Frontal cortex (tissue), 4 donors: ENCODE measurements around the gene TCAP. TPM values are rescaled to one million over a fixed set of nuclear protein-coding genes. Genes with fewer than 3 reads are reported as not detected.

Experiments
- DNase-seq, 2 donors: peaks; one replicate each; pipeline ENCODE4 v3.0.0; 2012; ENCODE audit warnings: low spot score in 2 of 2
- FAIRE-seq: peaks from 2 replicates; lab custom pipeline; 2012; peaks lifted over from hg19 to GRCh38; lab: Jason Lieb, UNC
- total RNA-seq: library from RNA; depleted of rRNA; stranded (reverse); fragments of >200 nt; gene quantifications from one replicate; pipeline ENCODE4 v1.2.3, GENCODE V29; 2014
- donor health status: control.
- donor health status: control.
- donor health status: control.

Gene TCAP
- total RNA-seq, 1 donor from 2014 or later, result 0.82 TPM

DNA sequence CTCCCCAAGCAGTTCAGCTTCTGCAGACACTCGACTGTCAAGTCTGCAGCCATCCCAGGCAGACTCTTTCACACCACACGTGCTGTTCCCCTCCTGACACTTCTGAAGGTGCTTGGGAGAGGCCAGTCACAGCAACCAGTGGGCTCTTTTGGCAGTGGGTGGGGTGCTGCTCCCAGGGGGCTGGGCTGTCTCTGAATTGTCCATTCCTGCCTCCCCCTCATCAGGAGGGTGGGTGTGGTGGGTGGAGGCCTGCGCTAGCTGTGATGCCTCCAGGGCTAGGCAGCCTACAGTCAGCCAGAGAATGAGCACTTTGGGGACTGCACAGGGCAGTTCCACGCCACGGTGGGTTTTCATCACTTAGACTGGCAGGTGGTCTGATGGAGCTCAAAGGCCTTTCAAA, 17.9 kb upstream of the TCAP start:
- DNase-seq (no peak), FAIRE-seq (no peak)

DNA sequence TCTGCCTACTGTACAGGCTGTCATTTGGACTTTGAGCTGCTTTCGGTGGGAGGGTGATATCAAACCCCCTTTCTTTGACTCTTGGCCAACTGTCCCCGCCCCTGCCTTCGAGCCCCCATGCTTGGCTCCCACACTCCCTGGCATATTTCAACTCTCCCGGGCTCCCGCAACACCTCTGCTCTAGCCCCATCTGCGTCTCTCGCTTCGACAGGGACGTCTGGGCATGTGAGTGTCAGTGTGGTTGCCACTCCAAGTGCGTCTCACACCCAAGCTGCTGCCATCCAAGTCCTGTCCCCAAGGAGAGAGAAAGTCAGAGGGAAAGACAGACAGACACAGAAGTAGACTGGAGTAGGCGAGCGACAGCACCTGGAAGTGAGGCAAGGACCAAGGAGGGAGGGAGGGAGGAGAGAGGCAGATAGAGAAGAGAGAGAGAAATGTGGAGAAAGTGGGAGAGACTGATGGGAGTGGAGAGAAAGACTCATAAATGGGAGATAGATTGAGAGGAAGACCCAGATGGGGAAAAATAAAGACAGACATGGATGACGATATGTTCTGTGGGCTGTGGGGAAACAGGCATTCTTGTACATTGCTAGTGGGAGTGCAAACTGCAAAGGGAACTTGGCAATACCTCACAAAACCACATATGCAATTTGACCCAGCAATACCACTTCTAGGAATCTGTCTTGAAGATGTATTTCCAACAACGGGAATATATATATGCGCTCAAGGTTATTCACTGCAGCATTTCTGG, 16.4 kb upstream of the TCAP start:
- DNase-seq (no peak), FAIRE-seq (no peak)

DNA sequence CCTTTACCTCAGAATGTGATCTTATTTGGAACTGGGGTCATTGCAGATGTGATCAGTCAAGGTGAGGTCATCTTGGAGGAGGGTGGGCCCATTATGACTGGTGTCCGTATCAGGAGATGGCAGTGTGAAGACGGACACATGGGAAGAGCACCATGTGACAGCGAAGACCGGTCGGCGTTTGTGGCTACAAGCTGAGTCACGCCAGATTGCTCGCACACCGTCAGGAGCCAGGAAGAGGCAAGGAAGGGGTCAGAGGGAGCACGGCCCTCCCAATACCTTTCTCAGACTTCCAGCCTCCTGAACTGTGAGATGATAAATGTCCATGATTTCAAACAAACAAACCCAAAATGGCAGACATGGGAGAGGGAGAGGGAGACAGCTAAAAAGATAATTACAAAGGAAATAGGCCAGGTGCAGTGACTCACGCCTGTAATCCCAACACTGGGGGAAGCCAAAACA, 15.0 kb upstream of the TCAP start:
- FAIRE-seq (no peak), DNase-seq (no peak)

DNA sequence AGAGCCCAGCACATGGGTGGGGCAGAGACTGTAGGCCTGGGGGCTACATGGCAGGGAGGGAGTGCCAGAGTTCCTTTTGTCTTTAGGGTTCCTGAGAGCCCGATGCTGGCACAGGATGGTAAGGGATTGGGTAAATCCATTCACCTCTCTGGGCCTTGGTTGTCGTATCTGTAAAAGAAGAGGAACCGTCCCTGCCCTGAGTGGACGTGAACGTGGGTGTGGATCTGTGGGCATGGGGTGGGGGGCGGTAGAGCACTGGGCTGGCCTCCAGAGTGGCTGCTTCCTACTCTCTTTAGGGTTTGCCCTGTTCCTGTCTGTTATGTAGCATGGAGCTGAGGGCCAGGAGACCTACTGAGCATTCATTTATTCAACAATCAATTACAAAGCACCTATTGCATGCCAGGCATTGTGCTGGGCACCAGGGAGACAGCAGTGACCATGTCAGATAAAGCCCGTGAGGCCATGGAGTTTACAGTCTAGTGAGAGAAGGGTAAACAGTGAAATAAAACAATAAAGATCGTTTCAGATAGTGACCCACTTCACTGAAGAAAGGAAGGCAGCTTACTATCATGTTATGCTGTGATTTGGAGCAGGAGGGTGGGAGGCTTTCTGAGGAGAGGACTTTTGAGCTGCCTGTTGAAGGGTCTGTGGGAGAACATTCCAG, 13.1 kb upstream of the TCAP start:
- no peak for FAIRE-seq
- DNase-seq, result no peak

DNA sequence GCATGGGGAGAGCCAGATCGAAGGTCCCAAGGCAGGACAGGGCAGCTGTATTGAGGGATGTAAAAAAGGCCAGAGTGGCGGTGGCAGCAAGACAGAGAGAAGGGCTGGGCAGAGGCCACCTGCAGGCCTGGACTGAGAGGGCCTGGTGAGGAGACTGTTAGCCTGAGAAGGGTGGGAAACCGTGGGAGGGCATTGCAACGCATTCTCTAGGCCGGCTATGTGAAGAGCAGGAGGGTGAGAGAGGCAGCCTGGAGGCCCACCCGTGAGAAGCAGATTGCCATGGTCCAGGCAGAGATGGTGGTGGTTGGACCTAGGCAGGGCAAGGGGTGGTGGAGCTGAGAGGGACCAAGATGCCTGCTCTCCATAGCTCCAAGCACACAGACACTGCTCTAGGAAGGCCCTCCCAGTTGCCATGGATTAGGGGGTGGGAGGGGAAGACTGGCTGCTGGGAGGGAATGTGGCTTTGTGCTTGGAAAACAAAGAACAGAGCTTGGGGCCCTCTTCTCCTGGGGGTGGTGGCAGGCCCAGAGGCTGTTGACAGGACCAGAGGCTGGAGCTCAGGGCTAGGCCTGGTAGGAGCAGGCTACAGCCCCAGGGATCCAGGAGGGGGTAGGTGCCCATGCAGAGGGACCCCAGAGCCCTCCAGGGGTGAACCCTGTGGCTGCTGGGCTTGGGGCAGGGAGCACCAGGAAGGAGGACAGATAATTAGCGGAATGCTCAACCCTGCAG, 12.4 kb upstream of the TCAP start:
- FAIRE-seq, result no peak

DNA sequence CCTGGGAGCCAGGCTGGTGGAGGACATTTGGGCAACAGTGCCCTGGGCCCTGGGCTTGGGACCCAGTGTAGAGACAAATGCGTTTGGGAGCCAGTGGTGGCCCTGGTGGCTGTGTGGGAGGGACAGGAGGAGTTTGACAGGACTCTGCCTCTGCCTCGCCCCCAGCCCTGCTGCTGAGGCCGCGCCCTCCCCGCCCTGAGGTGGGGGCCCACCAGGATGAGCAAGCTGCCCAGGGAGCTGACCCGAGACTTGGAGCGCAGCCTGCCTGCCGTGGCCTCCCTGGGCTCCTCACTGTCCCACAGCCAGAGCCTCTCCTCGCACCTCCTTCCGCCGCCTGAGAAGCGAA, 11.9 kb upstream of the TCAP start:
- DNase-seq (no peak), FAIRE-seq (no peak)

More for the DNA sequence above, 12.4 kb upstream of the TCAP start:
- peak in 1 of 2 donors; percentile 63 for DNase-seq

DNA sequence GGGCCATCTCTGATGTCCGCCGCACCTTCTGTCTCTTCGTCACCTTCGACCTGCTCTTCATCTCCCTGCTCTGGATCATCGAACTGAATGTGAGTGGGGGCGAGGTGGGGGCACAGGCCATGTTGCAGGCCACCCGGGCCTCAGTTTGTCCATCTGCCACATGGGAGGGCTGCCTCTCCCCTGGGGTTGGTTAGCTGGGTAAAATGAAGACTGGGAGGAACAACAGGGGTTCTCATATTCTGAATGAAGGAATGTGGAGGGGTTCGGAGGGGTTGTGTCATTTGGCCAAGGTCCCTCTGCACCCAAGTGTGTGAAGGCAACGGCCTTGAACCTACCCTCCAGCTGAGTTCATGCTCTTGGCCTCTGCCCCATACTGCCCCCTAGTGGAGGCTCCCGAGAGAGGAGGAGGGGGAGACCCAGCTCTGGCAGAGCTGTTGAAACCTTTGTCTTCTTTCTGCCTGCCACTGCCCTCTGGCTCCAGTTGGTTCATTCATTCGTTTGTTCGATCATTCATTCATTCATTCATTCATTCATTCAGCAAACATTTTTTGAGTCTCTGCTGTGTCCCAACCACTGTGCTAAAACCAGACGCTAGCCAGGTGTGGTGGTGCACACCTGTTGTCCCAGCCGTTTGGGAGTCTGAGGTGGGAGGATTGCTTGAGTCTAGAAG, 11.4 kb upstream of the TCAP start:
- FAIRE-seq, result no peak
- peak; percentile 73 to 84 for DNase-seq

DNA sequence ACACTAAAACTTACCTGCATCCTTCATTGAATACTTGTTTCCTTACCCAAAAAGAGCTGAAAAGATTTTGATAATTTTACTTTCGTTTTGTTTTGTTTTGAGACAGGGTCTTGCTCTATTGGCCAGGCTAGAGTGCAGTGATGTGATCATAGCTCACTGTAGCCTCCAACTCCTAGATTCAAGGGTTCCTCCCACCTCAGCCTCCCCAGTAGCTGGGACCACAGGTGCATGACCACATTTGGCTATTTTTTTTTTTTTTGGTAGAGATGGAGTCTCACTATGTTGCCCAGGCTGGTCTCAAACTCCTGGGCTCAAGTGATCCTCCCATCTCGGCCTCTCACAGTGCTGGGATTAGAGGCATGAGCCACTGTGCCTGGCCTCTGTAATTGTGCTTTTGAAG, 10.0 kb upstream of the TCAP start:
- no peak for FAIRE-seq

DNA sequence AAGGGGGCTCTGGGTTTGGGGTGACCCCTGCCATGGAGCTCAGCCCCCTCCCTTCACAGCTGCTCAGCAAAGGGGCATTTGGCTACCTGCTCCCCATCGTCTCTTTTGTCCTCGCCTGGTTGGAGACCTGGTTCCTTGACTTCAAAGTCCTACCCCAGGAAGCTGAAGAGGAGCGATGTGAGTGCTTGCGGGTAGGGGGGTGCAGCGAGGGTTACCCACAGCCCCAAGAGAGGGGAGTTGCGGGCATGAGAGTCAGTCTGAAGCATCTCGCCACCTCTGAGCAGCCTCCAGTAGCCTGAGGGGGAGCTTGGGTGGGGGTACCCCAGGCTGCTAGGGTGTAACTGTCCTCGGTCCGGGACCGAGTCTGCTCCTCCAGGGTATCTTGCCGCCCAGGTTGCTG, 6.8 kb upstream of the TCAP start:
- no peak for FAIRE-seq
- no peak for DNase-seq

More for the DNA sequence above, 10.0 kb upstream of the TCAP start:
- DNase-seq, result no peak

DNA sequence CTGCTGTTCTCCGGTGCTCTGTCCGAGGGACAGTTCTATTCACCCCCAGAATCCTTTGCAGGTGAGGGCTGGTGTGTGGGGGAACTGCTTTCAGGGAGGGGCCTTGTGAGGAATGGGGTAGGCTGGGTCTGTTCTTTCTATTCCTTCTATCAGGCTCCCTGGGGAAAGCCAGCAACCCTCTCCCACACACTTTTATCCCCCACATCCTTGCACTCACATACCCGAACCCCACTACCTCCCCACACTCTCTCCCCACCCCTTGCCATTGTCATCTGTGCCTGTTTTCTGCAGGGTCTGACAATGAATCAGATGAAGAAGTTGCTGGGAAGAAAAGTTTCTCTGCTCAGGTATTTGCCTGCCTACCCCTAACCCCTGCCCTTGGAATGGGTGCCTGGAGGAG, 6.4 kb upstream of the TCAP start:
- FAIRE-seq (no peak), DNase-seq (no peak)

DNA sequence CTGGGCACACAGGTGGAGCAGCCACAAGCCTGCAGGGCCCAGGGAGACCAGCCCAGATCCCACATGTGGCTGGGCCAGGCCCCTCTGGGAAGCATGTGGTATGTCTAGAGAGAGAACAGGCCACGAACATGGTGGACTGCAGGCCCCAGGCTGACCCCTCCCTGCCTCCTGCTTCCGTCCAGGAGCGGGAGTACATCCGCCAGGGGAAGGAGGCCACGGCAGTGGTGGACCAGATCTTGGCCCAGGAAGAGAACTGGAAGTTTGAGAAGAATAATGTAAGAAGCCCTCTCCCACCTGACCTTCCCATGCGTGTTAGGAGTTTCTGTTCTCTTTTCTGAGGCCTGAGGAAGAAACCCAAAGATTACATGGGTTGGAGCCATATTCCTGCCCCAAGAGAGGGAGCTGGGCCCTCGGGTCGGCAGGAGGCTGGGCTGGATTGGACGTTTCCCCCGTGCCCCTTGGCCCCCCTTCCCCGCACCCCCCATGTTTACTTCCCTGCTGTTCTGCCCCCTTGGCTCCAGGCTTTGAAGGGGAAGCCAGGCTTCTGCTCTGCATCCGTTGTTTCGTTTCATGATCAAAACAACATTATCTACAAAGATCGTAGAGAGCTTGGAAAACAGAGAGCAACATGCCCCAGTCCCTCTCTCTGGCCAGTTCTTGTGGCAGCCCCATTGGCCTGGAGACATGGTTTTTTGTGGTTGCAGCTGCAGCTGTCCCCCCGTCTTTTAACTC, 5.7 kb upstream of the TCAP start:
- FAIRE-seq (no peak), DNase-seq (no peak)

DNA sequence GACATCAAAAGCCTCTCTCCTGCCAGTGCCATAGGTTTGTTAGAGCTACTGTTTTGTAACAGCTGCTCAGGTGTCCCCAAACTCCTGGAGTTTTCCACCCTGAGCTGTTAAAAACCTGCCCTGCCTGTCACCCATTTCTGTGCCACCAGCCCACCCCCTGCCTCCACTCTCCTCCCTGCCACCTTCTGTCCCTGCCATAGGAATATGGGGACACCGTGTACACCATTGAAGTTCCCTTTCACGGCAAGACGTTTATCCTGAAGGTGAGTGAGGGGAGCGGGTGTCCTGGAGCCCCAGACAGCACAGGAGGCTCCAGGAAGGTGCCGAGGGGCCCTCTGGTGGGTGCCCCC, 5.2 kb upstream of the TCAP start:
- no peak for FAIRE-seq

DNA sequence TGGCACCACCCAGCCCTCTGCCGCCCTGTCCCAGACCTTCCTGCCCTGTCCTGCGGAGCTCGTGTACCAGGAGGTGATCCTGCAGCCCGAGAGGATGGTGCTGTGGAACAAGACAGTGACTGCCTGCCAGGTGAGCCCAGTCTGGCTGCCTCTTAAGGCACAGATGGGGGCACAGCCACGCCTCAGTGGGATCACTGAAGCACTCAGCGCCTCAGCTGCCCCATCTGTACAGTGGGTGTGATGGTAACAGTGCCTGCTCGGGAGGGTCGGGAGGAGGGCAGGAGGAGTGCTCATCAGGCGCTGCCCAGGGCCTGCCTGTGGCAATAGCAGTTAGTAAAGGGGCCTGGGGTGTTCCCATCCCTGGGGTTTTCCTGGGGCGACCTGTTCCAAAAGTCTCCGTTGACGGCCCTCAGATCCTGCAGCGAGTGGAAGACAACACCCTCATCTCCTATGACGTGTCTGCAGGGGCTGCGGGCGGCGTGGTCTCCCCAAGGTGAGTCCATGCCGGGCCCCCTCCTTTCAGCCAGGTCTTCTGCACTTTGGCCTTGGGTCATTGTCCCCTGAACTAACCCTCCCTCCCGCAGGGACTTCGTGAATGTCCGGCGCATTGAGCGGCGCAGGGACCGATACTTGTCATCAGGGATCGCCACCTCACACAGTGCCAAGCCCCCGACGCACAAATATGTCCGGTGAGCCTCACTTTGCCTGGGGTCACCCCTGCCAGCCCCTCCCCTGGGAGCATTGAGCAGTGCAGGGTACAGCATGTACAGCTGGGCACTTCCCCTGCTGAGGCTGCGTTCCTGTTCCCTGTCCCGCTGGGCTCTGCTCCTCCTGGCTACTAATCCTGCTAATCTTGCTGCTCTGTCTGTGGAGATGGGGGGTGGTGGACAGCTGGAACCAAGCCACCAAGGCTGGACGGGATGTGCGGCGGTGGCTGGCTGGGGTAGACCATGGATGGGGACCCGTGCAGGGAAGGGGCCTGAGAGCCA, 4.5 kb upstream of the TCAP start:
- no peak for FAIRE-seq
- no peak for DNase-seq

More for the DNA sequence above, 5.2 kb upstream of the TCAP start:
- no peak for DNase-seq

DNA sequence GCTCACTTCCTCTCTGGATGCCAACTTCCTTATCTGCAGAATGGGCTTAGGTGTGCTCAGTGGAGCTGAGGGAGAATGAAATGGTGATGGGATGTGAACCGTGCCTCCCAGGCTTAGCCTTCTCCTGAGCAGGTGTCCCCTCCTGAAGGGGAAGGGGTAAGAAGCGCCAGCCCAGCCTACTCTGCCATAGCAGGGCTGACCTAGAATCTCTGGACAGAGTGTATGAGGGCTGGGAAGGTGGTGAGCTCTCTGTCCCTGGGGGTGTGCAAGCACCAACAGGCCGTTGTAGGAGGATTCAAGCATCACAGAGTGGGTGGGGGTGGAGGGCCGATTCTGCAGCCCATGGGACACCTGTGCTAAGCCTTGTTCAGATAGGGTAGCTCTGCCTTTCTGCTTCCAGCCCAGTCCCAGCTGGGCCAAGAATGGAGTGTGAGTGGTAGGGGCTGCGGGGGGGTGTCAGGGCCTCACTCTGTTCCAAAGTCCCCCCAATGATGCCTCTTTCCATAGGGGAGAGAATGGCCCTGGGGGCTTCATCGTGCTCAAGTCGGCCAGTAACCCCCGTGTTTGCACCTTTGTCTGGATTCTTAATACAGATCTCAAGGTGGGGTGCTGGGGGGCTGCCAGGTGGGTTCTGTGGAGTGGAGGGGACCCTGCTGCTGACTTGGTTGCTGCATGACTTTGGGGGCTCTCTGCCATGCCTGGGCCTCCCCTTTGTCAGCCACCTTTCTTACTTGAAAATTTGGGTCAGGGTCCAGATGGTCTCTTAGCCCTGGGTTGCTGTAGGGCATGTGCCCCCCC, 3.2 kb upstream of the TCAP start:
- DNase-seq (no peak), FAIRE-seq (no peak)

DNA sequence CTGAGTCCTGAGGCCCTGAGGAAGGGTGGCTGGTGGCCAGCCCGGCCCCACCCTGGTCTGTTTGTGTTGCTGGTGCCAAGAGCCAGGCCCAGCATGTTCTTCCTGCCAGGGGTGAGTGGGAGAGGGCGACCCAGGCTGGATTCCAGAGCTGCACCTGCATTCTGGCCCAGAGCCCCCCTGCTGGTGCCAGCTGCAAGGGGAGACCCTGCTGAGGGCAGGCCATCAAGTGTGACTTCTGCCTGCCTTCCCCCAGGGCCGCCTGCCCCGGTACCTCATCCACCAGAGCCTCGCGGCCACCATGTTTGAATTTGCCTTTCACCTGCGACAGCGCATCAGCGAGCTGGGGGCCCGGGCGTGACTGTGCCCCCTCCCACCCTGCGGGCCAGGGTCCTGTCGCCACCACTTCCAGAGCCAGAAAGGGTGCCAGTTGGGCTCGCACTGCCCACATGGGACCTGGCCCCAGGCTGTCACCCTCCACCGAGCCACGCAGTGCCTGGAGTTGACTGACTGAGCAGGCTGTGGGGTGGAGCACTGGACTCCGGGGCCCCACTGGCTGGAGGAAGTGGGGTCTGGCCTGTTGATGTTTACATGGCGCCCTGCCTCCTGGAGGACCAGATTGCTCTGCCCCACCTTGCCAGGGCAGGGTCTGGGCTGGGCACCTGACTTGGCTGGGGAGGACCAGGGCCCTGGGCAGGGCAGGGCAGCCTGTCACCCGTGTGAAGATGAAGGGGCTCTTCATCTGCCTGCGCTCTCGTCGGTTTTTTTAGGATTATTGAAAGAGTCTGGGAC, 2.4 kb upstream of the TCAP start:
- DNase-seq (no peak), FAIRE-seq (no peak)

DNA sequence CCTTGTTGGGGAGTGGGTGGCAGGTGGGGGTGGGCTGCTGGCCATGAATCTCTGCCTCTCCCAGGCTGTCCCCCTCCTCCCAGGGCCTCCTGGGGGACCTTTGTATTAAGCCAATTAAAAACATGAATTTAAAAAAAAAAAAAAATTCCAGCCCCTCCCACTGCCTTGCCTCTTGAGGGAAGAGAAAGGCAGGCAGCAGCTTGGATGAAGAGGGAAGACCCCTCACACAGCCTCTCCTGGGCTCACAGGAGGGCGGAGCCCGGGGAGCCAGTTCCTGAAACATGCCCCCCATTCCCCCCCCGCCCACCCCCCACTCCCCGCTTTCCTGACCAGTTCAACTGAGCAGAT, 1.8 kb upstream of the TCAP start:
- DNase-seq (no peak), FAIRE-seq (no peak)
